HepG2 (cell line): ENCODE measurements around the gene NAPSA. TPM values are rescaled to one million over a fixed set of nuclear protein-coding genes. Genes with fewer than 3 reads are reported as not detected.

ENCODE experiments used
- BCL6 ChIP-seq: IDR thresholded peaks from 2 replicates; pipeline ENCODE4 v1.6.1; 2016; ENCODE audit warnings: missing genetic modification reagents, missing compliant biosample characterization
- BHLHE40 ChIP-seq: IDR thresholded peaks from 2 replicates; pipeline ENCODE4 v1.6.1; 2011; ENCODE audit warnings: low read length, improper control_type of control experiment
- HMG20B ChIP-seq: conservative IDR thresholded peaks from 2 replicates; pipeline ENCODE4 v1.6.1; 2016; ENCODE audit warnings: missing genetic modification reagents, missing compliant biosample characterization
- KDM5A ChIP-seq: fragments of 200-600 bp; sonication (generic); IDR thresholded peaks from 2 replicates; pipeline ENCODE4 v1.7.0; 2018; ENCODE audit warnings: antibody characterized with exemption, mild to moderate bottlenecking, low read length, borderline replicate concordance
- NCOA1 ChIP-seq: sonication (generic); formaldehyde crosslinking; IDR thresholded peaks from 2 replicates; pipeline ENCODE4 v1.9.0; 2021; ENCODE audit warnings: missing genetic modification reagents
- NPAS2 ChIP-seq: sonication (generic); formaldehyde crosslinking; IDR thresholded peaks from 2 replicates; pipeline ENCODE4 v1.8.0; 2022; ENCODE audit warnings: mild to moderate bottlenecking, missing genetic modification reagents, borderline replicate concordance
- PHF8 ChIP-seq: sonication (generic); formaldehyde crosslinking; IDR thresholded peaks from 2 replicates; pipeline ENCODE4 v1.5.0; 2020; ENCODE audit warnings: missing genetic modification reagents
- POGZ ChIP-seq: sonication (generic); formaldehyde crosslinking; IDR thresholded peaks from 2 replicates; pipeline ENCODE4 v1.4.0; 2020; ENCODE audit warnings: mild to moderate bottlenecking, missing genetic modification reagents
- ZBTB8A ChIP-seq: sonication (generic); formaldehyde crosslinking; IDR thresholded peaks from 2 replicates; pipeline ENCODE4 v1.4.0; 2020; ENCODE audit warnings: mild to moderate bottlenecking, low read depth, missing genetic modification reagents, borderline replicate concordance
- ZNF232 ChIP-seq: sonication (generic); formaldehyde crosslinking; IDR thresholded peaks from 2 replicates; pipeline ENCODE4 v1.4.0; 2020; ENCODE audit warnings: missing genetic modification reagents, borderline replicate concordance
- ZNF557 ChIP-seq: sonication (generic); formaldehyde crosslinking; IDR thresholded peaks from 2 replicates; pipeline ENCODE4 v1.4.0; 2020; ENCODE audit warnings: missing genetic modification reagents
- ZNF589 ChIP-seq: sonication (generic); formaldehyde crosslinking; conservative IDR thresholded peaks from 2 replicates; pipeline ENCODE4 v1.8.0; 2022; ENCODE audit warnings: mild to moderate bottlenecking, moderate library complexity, missing genetic modification reagents
- ZSCAN29 ChIP-seq: sonication (generic); formaldehyde crosslinking; conservative IDR thresholded peaks from 2 replicates; pipeline ENCODE4 v1.4.0; 2020; ENCODE audit warnings: mild to moderate bottlenecking, missing genetic modification reagents
- ZZZ3 ChIP-seq: sonication (generic); formaldehyde crosslinking; IDR thresholded peaks from 2 replicates; pipeline ENCODE4 v1.4.0; 2020; ENCODE audit warnings: missing genetic modification reagents, mild to moderate bottlenecking, borderline replicate concordance
- polyA plus RNA-seq, 8 experiments: library from polyadenylated mRNA; depleted of rRNA in 3 of 8; stranded (reverse) in 7 of 8; unstranded in 1 of 8; fragments of >200 nt; fragmentation: Illumina TruSeq in 4 of 8; extraction: Trizol in 4 of 8; gene quantifications; 2 replicates each; pipeline versions ENCODE4 v1.2.1 to v1.2.3, GENCODE V29; 2011 to 2016; ENCODE audit warnings: low read depth in 4 of 8, missing spikeins in 1 of 8, mixed read lengths in 1 of 8; ENCODE audit not compliant: insufficient read depth in 1 of 8
- total RNA-seq, 5 experiments: library from RNA; depleted of rRNA; stranded (reverse); fragments of >200 nt; fragmentation: Illumina TruSeq; extraction: Trizol; gene quantifications; 2 replicates each; pipeline ENCODE4 v1.2.3, GENCODE V29; 2016; ENCODE audit warnings: low read depth in 1 of 5
- TF ChIP-seq, protein P1 (sequence below): sonication (generic); formaldehyde crosslinking; IDR thresholded peaks from 2 replicates; pipeline ENCODE4 v1.5.0; 2020; ENCODE audit warnings: missing genetic modification reagents, mild to moderate bottlenecking, borderline replicate concordance
- TF ChIP-seq, protein P2 (sequence below): sonication (generic); formaldehyde crosslinking; IDR thresholded peaks from 2 replicates; pipeline ENCODE4 v1.5.0; 2020; ENCODE audit warnings: missing genetic modification reagents
- TF ChIP-seq, protein P3 (sequence below): sonication (generic); formaldehyde crosslinking; IDR thresholded peaks from 2 replicates; pipeline ENCODE4 v1.4.0; 2020; ENCODE audit warnings: missing genetic modification reagents, borderline replicate concordance
- TF ChIP-seq, protein P4 (sequence below): sonication (generic); formaldehyde crosslinking; IDR thresholded peaks from 2 replicates; pipeline ENCODE4 v1.4.0; 2020; ENCODE audit warnings: mild to moderate bottlenecking, missing genetic modification reagents

The NAPSA gene
- total and polyA plus RNA-seq, 2 of the 13 experiments (the other 11 are each of a cell fraction or from before 2014, with no cell fraction given), result not detected

DNA sequence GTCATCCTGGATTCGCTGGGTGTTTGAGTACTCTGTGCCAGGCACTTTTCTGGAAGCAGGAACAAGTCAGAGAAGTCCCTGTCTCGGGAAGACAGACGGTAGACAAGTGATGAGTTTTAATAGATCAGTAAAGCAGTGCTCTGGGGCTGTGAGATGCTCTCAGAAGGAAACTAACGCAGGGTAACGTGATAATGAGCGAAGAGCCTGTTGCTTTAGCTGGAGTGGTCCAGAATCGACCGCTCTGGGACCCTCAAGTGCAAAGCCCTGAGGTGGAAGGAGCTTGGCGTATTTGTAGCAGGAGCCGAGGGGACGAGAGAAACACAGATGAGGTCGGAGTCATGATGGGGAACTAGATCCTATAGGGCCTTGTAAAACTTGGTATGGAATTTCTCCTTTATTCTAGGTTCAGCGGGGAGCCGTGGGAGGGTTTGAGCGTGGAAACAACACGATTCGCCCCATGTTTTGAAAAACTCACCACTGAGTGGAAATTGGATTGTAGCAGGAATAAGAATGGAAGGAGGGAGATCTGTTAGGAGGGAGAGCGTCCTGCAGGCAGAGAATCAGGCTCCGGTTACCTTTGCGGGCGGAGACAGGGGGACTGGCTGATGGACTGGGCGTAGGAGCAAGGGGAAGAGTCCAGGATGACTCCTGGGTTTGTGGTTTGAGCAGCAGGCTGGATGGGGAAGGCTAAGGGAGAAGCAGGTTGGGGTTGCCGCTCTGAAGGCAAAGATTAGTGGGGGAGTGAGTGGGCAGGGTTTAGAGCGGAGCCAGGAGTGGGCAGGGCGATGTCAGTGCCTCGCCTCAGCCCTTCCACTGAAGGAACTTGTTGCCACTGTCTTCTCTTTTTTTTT, 19.5 kb upstream of the NAPSA start (continued):
- TF ChIP-seq NPAS2 (CRISPR knock-in tag) (no peak), ZNF232 (no peak), NCOA1 (no peak), ZSCAN29 (CRISPR knock-in tag) (0 out of 2 replicates have a peak, but pooled peaks have one; percentile 51), ZZZ3 (no peak; the same call in 1 of the 2 replicates), BHLHE40 (peak; percentile 91), PHF8 (CRISPR knock-in tag) (no peak; the same call in 1 of the 2 replicates), HMG20B (CRISPR knock-in tag) (no peak), BCL6 (CRISPR knock-in tag) (no peak), KDM5A (peak; percentile 57; the same call in 1 of the 2 replicates), POGZ (CRISPR knock-in tag) (no peak), ZBTB8A (CRISPR knock-in tag) (no peak), ZNF557 (no peak), ZNF589 (CRISPR knock-in tag) (0 out of 2 replicates have a peak, but pooled peaks have one; percentile 9)
- TF ChIP-seq, protein P1, sequence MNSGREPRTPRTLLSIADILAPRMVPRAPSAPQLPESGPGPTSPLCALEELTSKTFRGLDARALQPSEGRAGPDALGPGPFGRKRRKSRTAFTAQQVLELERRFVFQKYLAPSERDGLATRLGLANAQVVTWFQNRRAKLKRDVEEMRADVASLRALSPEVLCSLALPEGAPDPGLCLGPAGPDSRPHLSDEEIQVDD (CRISPR knock-in tag), result no peak
- TF ChIP-seq, protein P2, sequence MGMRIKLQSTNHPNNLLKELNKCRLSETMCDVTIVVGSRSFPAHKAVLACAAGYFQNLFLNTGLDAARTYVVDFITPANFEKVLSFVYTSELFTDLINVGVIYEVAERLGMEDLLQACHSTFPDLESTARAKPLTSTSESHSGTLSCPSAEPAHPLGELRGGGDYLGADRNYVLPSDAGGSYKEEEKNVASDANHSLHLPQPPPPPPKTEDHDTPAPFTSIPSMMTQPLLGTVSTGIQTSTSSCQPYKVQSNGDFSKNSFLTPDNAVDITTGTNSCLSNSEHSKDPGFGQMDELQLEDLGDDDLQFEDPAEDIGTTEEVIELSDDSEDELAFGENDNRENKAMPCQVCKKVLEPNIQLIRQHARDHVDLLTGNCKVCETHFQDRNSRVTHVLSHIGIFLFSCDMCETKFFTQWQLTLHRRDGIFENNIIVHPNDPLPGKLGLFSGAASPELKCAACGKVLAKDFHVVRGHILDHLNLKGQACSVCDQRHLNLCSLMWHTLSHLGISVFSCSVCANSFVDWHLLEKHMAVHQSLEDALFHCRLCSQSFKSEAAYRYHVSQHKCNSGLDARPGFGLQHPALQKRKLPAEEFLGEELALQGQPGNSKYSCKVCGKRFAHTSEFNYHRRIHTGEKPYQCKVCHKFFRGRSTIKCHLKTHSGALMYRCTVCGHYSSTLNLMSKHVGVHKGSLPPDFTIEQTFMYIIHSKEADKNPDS (CRISPR knock-in tag), result no peak
- TF ChIP-seq, protein P3, sequence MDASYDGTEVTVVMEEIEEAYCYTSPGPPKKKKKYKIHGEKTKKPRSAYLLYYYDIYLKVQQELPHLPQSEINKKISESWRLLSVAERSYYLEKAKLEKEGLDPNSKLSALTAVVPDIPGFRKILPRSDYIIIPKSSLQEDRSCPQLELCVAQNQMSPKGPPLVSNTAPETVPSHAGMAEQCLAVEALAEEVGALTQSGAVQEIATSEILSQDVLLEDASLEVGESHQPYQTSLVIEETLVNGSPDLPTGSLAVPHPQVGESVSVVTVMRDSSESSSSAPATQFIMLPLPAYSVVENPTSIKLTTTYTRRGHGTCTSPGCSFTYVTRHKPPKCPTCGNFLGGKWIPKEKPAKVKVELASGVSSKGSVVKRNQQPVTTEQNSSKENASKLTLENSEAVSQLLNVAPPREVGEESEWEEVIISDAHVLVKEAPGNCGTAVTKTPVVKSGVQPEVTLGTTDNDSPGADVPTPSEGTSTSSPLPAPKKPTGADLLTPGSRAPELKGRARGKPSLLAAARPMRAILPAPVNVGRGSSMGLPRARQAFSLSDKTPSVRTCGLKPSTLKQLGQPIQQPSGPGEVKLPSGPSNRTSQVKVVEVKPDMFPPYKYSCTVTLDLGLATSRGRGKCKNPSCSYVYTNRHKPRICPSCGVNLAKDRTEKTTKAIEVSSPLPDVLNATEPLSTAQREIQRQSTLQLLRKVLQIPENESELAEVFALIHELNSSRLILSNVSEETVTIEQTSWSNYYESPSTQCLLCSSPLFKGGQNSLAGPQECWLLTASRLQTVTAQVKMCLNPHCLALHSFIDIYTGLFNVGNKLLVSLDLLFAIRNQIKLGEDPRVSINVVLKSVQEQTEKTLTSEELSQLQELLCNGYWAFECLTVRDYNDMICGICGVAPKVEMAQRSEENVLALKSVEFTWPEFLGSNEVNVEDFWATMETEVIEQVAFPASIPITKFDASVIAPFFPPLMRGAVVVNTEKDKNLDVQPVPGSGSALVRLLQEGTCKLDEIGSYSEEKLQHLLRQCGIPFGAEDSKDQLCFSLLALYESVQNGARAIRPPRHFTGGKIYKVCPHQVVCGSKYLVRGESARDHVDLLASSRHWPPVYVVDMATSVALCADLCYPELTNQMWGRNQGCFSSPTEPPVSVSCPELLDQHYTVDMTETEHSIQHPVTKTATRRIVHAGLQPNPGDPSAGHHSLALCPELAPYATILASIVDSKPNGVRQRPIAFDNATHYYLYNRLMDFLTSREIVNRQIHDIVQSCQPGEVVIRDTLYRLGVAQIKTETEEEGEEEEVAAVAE (CRISPR knock-in tag), result no peak
- TF ChIP-seq, protein P4, sequence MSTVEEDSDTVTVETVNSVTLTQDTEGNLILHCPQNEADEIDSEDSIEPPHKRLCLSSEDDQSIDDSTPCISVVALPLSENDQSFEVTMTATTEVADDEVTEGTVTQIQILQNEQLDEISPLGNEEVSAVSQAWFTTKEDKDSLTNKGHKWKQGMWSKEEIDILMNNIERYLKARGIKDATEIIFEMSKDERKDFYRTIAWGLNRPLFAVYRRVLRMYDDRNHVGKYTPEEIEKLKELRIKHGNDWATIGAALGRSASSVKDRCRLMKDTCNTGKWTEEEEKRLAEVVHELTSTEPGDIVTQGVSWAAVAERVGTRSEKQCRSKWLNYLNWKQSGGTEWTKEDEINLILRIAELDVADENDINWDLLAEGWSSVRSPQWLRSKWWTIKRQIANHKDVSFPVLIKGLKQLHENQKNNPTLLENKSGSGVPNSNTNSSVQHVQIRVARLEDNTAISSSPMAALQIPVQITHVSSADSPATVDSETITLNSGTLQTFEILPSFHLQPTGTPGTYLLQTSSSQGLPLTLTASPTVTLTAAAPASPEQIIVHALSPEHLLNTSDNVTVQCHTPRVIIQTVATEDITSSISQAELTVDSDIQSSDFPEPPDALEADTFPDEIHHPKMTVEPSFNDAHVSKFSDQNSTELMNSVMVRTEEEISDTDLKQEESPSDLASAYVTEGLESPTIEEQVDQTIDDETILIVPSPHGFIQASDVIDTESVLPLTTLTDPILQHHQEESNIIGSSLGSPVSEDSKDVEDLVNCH (CRISPR knock-in tag), result no peak
